Measurements from ENCODE around the gene ASAH2B. TPM values are rescaled to one million over a fixed set of nuclear protein-coding genes. Genes with fewer than 3 reads are reported as not detected.

Gene ASAH2B
- total RNA-seq, 1 donor from 2014 or later = 9.7 TPM

DNA sequence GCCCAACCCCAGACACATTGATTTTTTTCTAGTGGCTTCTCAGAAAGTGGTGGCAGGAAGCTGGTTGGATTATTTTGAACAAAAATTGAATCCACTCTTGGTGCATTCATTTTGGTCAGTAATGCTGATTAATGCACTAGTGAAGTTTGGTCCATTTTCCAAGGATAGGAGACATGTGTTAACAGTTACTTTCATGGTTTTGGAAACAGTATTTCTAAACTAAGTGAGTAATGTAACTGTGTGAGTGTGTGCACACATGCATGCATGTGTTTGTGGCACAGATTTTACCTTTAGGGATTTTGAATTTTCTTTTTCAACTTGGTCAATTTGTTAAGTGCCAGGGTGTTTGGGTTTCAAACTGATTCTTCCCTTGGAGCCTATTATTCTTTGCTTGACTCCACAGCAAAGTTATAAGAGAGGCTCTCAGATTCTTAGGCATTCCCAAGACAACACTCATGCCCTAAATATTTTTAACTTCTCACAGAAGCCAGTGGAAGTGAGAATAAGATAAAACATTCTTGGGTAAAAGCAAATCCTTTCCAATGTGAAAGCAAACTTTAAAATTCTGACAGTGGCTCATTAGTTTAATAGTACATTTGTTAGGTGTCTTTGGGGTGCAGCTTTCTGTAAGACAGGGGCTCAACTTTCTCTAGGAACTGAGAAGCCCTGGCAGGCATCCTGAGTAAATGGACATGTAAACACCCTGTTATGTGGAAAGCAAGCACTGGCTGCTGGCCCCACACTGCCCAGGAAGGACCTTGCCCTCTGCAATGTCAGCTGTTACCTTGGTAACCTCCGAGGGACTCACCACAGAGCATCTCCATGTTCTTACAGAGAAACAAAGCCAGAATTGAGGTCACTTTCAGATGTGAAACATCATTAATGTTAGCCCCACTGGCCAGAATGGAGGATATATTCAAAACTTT lies 68.4 kb downstream of the ASAH2B start:
- no peak for DNase-seq (ENCODE audit: low read depth, low spot score)
- no peaks in the 10 kb centered on the region for H3K27me3 Mint-ChIP-seq (ENCODE audit: low read depth)
- H3K4me3 Mint-ChIP-seq = no peak overlapping the region
- H3K9me3 Mint-ChIP-seq = no peaks in the 10 kb centered on the region
- no peak overlapping the region for H3K27ac Mint-ChIP-seq (ENCODE audit: unreplicated experiment)
- TF ChIP-seq, protein P1, sequence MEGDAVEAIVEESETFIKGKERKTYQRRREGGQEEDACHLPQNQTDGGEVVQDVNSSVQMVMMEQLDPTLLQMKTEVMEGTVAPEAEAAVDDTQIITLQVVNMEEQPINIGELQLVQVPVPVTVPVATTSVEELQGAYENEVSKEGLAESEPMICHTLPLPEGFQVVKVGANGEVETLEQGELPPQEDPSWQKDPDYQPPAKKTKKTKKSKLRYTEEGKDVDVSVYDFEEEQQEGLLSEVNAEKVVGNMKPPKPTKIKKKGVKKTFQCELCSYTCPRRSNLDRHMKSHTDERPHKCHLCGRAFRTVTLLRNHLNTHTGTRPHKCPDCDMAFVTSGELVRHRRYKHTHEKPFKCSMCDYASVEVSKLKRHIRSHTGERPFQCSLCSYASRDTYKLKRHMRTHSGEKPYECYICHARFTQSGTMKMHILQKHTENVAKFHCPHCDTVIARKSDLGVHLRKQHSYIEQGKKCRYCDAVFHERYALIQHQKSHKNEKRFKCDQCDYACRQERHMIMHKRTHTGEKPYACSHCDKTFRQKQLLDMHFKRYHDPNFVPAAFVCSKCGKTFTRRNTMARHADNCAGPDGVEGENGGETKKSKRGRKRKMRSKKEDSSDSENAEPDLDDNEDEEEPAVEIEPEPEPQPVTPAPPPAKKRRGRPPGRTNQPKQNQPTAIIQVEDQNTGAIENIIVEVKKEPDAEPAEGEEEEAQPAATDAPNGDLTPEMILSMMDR (conservative IDR thresholded peaks at IDR 0.05) = no peak
- H3K4me1 Mint-ChIP-seq = peaks cover 4% of the 10 kb centered on the region
- H3K36me3 Mint-ChIP-seq (ENCODE audit: low read depth) = no peaks in the 10 kb centered on the region

Other genes starting within 250 kb of the ASAH2B start
- gene SGMS1, start 116.0 kb upstream of the ASAH2B start, total RNA-seq = 14.2 and 14.4 TPM in 2 replicates
- gene A1CF, start 145.7 kb downstream of the ASAH2B start, total RNA-seq = not detected in 2 replicates

Measured in neural crest cell (in vitro differentiated cells).